GM21528 (cell line): ENCODE results near the gene AGRN.
"Not testable (repeated sequence)": the region's sequence is repeated elsewhere in the genome, so short reads cannot be mapped to it uniquely, and the experiment has no call there.

Experiments
- ATAC-seq: cut with Tn5 transposase; IDR thresholded peaks from one replicate; pipeline ENCODE4 v1.9.1; 2021; ENCODE audit warnings: mild to moderate bottlenecking, moderate library complexity; ENCODE audit not compliant: unreplicated experiment, low FRiP score

AGRN gene

DNA sequence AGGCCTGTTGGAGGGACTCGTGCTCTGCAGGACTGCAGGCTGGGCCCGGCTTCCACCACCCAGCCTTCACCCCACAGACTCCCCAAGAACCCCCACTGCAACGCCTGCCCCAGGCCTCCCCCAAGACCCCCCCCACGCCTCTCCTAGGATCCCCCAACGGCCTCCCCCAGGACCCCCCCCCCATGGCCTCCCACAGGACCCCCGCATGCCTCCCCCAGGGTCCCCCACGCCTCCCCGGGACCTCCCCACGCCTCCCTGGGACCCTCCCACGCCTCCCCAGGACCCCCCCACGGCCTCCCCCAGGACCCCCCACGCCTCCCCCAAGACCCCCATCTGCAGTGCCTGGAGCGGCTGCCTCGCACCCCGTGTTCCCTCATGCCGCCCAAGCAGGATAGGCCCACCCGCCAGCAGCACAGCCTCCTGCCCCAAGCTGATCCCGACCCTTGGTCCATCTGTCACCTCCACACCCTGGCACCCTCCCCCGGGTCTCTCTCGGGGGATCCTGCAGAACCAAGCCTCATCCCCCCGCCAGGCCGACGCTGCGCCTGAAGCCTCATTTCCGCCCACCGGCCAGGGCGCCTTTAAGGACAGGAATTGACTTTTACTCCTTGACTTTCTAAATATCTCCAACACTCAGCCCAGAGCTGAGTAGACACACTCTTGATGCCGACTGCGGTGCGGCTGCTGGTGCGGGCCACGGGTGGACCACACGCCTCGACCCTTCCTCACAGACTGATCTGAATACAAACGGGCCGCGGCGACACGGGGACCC, 68.3 kb downstream of the AGRN start:
- no peak for ATAC-seq

DNA sequence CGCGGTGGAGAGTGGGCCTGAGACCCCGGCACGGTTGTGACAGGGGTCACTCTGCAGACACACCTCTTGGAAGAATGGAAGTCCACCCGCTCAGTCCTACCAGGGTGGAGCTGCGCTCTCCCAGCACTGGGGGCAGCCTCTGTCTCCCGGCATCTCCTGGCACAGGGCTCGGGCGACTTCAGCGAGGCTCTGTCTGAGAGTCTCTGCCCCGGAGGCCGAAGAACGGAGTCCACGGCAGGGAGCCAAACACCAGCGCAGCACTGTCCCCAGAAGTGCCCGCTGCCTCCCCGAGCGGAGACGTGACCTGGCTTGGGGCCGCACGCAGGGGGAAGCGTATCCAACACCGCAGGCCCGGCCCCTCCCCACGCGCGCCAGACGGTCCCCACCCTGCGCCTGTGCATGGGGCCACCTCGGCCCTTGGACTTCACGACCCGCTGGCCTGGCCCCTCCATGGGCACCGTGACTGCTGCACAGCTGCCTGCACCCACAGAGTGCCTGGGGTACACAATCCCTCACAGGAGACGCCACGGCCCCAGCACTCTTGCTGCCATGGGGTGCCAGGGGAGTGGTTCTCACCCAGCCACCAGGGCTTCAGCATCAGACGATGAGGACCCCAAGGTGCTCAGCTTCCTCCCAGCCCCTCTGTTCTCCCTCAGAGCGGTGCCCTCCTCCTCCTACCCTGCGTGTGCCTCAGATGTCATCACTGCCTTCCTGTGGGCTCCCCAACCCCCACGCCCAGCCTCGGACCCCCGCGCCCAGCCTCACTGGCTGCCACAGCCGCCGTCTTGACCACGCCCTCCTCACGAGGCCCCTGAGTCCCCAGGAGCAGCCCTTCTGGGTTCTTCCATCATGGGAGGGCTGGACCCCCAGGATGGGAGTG, 69.1 kb downstream of the AGRN start:
- ATAC-seq = no peak

DNA sequence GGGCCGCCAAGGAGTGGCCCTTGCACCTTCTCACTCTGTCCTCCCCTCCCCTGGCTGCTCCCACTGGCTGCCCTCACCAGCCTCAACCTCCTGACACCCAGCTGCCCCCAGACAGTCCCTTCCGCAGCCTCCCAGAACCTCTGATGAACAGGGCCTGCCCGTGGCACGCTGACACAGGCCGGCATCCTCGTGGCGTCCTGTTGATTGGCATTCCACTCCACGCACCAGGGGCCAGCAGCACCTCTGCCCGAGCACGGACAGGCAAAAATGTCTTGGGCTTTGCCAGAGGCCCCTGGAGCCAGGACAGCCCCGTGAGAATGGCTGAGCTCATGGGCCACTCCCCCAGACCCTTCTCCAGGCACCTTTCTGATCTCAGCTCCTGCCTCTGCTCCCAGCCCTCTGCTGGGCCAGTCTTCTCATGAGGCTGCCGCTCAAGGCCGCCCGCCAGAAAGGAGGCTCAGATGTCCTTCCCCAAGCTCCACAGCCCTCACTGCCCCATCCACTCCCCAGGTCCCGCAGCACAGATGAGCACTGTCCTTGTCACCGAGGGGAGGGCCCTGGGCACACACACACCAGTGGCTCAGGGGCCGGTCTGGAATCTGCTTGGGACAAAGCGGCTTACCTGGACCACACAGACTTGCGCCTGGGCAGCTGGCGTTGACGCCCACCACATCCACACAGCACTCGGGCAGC, 70.0 kb downstream of the AGRN start:
- ATAC-seq = no peak

DNA sequence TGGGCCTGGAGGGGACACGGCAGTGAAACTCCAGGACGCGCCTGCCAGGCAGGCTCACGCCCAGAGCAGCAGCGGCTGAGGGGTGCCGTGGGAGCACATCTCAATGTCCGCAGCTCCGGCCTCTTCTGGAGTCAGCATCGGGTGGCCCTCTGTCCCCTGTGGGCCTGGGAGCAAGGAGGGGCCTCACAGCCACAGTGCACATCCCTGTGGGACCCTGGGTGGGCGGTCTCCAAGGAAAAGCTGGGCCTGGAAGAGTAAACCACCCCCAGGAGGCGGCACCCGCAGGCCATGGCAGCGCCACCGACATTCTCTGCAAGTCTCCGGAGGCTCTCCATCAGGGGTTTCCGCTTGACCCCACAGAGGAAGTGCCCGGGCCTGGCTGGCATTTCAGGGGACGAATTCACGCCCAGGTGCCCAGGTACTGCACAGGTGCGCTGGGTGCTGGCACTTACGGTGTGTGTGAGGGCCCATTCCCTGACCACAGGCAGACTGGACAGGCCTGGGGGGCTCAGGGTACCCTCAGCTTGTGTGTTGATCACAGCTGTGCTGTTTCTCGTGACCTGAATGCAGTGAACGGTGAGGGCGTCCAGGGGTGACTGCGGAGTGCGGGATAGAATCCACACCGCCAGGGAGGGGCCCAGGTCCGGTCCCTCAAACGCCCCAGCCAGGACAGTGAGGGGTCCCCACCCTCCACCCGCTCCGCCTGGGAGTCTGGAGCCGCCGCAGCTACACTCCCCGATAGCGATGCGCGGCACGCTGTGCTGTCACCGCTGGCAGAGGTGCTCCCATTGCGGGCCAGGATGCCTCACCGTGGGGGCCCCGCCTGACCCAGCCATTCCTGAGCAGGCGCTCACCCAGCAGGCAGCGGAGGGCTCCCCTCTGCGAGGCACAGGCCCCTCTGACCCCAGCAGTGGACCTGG, 70.8 kb downstream of the AGRN start:
- ATAC-seq = no peak

DNA sequence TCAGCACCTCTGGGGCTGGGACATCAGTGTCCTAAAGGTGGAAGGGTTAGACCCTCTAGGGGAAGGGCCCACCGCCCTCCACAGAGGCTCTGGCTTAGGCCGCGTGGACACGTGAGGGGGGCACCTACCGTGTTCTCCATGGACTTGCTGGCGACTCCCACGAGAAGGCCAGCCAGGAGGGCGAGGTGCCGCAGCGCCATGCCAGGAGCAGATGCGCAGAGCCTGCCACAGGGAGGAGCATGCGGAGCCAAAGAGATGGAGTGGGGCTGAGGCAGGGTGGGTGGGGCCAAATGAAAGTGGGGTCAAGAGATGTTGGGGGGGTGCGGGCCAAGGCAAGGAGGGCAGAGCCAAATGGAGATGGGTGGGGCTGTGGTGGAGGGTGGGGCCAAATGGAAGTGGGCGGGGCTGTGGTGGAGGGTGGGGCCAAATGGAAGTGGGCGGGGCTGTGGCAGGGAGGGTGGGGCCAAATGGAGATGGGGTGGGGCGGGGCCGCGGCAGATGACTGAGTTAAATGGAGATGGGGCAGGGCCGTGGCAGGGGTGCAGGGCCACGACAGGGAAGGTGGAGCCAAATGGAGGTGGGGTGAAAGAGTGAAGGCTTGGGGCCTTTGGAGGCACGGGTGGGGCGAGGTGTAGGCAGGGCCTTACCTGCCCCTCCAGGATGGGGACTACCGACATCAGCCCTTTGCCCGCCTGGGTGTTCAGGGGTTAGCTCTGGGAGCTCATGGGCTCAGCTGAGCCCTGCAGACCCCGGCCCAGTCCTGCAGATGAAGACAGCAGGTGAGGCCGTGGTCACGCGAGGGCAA, 71.6 kb downstream of the AGRN start:
- no peak for ATAC-seq

DNA sequence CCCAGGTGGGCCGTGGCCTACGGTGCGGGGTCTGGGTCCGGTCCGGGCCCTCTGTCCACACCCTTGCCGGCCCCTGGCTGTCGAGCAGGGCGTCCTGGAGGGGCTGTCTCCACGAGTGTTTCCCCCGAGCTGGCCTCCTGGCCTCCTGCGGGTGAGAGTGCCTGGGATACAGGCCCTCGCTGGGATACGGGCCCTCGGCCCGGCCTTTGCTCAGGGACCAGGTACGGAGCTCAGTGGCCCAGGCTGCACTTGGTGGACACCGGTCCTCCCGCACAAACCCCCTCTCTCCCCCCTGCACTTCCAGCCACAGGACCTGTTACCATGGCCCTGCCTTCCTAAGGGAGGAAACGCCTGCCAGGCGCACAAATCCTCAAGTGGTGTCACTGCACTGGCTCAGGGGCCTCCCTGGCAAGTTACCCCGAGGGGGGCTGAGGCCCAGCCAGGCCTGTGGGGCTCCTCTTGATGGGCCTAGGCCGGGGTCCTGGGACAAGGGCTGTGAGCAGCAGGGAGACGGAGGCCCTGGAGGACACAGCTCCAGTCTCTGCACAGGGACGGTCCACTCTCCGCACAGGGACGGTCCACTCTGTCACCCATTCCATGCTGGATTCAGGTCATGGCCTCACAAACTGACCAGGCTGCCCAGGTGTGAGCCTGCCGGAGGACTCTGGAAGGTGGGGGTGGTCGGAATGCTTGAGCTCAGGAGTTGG, 72.4 kb downstream of the AGRN start:
- ATAC-seq = no peak

DNA sequence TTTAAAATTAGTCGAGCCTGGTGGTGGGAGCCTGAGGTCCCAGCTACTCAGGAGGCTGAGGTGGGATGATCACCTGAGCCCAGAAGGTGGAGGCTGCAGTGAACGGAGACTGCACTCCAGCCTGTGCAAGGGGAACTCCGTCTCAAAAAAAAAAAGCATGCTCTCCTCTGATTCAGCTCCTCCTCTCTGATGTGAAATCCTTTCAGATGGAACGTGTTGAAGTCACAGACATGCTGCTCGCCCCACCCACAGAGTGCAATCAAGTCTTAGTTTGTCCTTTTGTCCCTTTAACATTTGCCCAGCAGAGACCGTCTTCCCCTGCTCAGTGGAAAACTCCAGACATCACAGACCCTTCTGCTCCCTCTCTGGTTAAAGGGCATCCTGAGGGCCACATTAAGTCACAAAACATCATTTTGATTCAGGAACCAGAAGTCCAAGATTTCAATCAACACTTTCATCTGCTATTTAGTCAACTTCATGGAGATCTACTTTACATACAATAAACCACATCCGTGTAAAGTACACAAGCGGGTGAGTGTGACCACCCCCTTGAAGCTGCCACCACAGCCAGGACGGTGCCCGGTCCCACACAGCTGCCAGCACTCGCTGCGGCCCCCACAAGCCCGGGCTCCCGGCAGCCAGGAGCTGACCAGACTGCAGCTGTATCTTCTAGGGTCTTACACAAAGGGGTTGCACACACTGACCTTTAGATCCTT, 73.1 kb downstream of the AGRN start:
- no peak for ATAC-seq

DNA sequence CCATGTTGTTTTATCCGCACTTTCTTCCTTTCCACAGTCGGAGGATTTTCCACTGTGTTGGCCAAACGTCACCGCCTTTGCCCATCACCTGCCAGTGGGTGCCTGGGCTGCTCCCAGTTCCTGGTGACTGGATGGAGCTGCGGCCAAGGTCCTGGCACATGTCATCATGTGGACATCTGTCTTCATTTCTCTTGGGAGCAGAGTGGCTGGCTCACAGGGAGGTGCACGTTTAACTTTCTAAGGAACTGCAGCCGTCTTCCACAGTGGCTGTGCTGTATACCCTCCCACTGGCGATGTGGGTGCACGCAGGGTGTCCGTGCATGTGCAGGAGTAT, 73.7 kb downstream of the AGRN start:
- no peak for ATAC-seq

DNA sequence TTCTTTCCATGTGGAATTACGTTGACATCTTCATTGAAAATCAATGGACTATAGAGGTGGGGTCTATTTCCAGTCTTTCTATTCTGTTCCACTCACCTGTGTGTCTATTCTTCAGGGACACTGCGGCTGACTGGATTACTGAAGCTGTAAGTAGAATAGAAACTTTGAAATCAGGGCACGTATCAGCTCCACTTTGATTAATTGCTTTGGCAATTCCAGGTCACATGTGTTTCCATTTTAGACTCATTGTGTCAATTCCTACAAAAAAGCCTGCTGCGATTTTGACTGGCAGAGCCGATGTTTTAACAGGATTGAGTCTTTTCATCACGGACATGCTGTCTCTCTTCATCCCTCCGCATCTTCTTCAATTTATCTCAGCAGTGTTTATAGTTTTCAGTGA, 75.1 kb downstream of the AGRN start:
- no peak for ATAC-seq

DNA sequence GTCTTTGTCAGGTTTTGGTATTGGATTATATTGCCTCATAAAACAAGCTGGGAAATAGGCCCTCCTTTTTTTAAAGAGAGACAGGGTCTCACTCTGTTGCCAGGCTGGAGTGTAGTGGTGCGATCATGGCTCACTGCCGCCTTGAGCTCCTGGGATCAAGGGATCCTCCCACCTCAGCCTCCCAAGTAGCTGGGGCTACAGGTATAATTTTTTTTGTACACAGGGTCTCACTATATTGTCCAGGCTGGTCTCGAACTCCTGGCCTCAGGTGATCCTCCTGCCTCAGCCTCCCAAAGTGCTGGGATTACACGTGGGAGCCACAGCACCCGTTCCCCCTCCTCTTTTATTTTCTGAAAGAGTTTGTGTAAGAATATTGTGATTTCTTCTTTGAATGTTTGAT, 76.2 kb downstream of the AGRN start:
- ATAC-seq = not testable (repeated sequence)

DNA sequence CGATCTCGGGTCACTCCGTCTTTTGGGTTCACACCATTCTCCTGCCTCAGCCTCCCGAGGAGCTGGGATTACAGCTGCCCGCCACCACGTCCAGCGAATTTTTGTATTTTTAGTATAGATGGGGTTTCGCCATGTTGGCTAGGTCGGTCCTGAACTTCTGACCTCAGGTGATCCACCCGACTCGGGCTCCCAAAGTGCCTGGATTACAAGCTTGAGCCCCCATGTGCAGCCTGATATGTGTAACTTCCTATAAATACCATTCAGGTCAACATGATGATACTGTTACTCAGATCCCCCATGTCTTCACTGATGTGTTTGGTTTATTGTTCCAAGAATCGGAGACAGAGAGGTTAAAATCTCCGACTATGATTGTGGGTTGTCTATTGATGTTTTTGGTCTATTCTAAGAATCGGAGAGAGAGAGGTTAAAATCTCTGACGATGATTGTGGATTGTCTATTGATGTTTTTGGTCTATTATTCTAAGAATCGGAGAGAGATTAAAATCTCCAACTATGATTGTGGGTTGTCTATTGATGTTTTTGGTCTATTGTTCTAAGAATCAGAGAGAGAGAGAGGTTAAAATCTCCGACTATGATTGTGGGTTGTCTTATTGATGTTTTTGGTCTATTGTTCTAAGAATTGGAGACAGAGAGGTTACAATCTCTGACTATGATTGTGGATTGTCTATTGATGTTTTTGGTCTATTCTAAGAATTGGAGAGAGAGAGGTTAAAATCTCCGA, 78.9 kb downstream of the AGRN start:
- no peak for ATAC-seq

DNA sequence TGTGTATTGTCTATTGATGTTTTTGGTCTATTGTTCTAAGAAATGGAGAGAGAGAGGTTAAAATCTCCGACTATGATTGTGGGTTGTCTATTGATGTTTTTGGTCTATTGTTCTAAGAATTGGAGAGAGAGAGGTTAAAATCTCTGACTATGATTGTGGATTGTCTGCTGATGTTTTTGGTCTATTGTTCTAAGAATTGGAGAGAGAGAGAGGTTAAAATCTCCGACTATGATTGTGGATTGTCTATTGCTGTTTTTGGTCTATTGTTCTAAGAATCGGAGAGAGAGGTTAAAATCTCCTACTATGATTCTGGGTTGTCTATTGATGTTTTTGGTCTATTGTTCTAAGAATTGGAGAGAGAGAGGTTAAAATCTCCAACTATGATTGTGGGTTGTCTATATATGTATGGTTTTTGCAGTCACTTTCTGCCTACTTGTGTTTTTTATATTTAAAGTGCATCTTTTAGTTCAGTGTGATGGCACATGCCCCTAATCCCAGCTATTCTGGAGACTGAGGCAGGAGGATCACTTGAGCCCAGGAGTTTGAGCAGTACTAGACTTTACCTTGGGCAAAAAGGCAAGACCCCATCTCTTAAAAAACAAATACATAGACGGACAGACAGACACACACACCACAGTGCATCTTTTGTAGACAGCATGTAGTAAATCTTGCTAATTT, 79.7 kb downstream of the AGRN start:
- no peak for ATAC-seq

DNA sequence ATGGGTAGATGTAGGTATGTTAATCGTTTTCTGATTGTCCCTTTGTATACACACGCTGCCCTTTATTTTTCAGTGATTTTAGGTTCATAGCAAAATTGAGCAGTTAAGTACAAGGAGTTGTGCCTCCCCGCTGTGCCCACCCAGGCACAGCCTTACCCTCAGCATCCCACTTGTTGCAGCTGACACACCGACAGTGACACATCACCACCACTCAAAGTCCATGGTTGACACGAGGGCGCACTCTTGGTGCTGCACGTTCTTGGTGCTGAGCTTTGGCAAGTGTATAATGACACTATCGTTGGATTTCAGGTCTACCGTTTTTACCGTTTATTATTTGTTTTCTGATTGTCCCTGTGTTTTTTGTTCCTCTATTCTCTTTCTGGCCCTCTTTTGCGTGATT, 80.4 kb downstream of the AGRN start:
- no peak for ATAC-seq

DNA sequence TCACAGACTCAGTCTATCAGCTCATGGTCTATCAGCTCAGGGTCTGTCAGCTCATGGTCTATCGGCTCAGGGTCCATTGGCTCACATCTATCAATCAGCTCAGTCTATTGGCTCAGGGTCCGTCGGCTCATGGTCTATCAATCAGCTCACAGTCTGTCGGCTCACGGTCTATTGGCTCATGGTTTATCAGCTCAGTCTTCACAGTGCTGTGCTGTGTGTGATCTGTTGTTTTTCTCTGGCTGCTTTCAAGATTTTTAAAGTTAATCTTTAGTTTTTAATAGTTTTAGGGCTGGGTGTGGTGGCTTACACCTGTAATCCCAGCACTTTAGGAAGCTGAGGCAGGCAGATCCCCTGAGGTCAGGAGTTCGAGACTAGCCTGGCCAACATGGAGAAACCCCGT, 81.6 kb downstream of the AGRN start:
- ATAC-seq = no peak

DNA sequence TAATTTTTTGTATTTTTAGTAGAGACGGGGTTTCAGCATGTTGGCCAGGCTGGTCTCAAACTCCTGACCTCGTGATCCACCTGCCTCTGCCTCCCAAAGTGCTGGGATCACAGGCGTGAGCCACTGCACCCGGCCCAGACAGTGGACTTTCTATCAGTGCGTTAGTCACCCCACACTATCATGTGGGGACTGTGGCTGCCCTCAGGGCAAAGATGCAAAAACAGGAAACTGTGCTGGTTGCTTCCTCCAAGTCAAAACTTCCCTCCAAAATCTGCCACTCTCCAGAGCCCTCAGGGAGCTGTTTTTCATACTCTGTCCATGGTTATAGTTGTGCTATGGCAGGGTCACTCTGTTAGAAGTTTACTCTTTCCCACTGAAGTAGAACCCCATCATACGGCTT, 84.2 kb downstream of the AGRN start:
- ATAC-seq = not testable (repeated sequence)
